Ovary (tissue), 9 donors: ENCODE measurements around the gene UBR3. TPM values are rescaled to one million over a fixed set of nuclear protein-coding genes. Genes with fewer than 3 reads are reported as not detected.

Experiments
- DNase-seq, 5 donors: peaks; one replicate each; pipeline ENCODE4 v3.0.0-alpha.2; 2019 to 2020
- H3K27ac ChIP-seq, 2 donors: fragments of 200-600 bp; one replicate each; pipeline versions ENCODE4 v1.5.1 to v1.8.0; 2019 to 2022
- H3K27me3 ChIP-seq: fragments of 200-600 bp; one replicate; pipeline ENCODE4 v1.8.0; 2022
- H3K36me3 ChIP-seq: fragments of 200-600 bp; sonication (generic); one replicate; pipeline ENCODE4 v1.5.1; 2019
- H3K4me1 ChIP-seq: one replicate; pipeline ENCODE4 v1.8.1; 2013; ENCODE audit warnings: mild to moderate bottlenecking, moderate library complexity; ENCODE audit not compliant: insufficient read depth
- H3K4me3 ChIP-seq: fragments of 200-600 bp; sonication (generic); one replicate; pipeline ENCODE4 v1.5.1; 2017
- H3K9me3 ChIP-seq, 2 donors: fragments of 200-600 bp in 1 of 2; sonication (generic) in 1 of 2; one replicate each; pipeline versions ENCODE4 v1.5.1 to v1.8.1; 2013 to 2019; ENCODE audit warnings: mild to moderate bottlenecking in 1 of 2, moderate library complexity in 1 of 2
- EP300 ChIP-seq: sonication (generic); formaldehyde crosslinking; IDR thresholded peaks from one replicate; pipeline ENCODE4 v1.6.1; 2017; ENCODE audit warnings: antibody characterized with exemption
- POLR2A ChIP-seq: fragments of 450-650 bp; IDR thresholded peaks from one replicate; pipeline ENCODE4 v1.6.1; 2017; ENCODE audit warnings: antibody characterized with exemption, mild to moderate bottlenecking, moderate library complexity
- WGBS, 3 donors: extraction: QIAGEN DNeasy Blood & Tissue Kit in 1 of 3; methylation state at CpG; one replicate each; pipeline versions ENCODE4 v1.1.5 to v1.1.7; 2013 to 2017; 5-methylcytosine and 5-hydroxymethylcytosine counted together
- intact Hi-C, 4 donors: fragments of 100-400 bp; cut with DNase I; formaldehyde crosslinking; loops; one replicate each; pipeline versions ENCODE4 v1.11.0 to v1.15.1; 2022 to 2023
- polyA plus RNA-seq, 2 donors: library from polyadenylated mRNA; stranded (reverse); fragments of 200-250 nt in 1 of 2; fragments of 350-450 nt in 1 of 2; fragmentation: Illumina TruSeq in 1 of 2; extraction: RNeasy Lipid Tissue Mini Kit (QIAGEN cat#74804) in 1 of 2; gene quantifications; one replicate each; pipeline ENCODE4 v1.2.3, GENCODE V29; 2013 to 2014
- total RNA-seq, 7 donors: library from RNA; depleted of rRNA in 2 of 7; stranded (reverse); fragments of >200 nt in 2 of 7; fragmentation: NEBNext Ultra II Directional in 3 of 7; extraction: Animal tissue kit (Norgen Biotek cat#: 25700) in 3 of 7; gene quantifications; one replicate each; pipeline versions ENCODE4 v1.1.0 to v1.2.4, GENCODE V29; 2016 to 2023
- TF ChIP-seq, protein P1 (sequence below), 3 donors: fragments of 450-650 bp in 2 of 3; fragments of 200-600 bp in 1 of 3; IDR thresholded peaks; one replicate each; pipeline versions ENCODE4 v1.5.1 to v1.8.0; 2016 to 2022; ENCODE audit warnings: antibody characterized with exemption in 3 of 3, mild to moderate bottlenecking in 1 of 3
- donor health status: DM: no; HTN: no; CAD: no; lungs with moderate emphysema.
- donor health status: DM: no; HTN: no; CAD: no.
- donor health status: Bipolar disorder and iron deficiency.
- donor health status: DM: yes; HTN: yes; CAD: no.
- donor health status: DM: no; HTN: no; CAD: no.
- donor health status: DM: yes; HTN: yes; CAD: no.

UBR3 gene
- total and polyA plus RNA-seq, 9 donors, result 13.6 to 63.4 (median 45.1) TPM

DNA sequence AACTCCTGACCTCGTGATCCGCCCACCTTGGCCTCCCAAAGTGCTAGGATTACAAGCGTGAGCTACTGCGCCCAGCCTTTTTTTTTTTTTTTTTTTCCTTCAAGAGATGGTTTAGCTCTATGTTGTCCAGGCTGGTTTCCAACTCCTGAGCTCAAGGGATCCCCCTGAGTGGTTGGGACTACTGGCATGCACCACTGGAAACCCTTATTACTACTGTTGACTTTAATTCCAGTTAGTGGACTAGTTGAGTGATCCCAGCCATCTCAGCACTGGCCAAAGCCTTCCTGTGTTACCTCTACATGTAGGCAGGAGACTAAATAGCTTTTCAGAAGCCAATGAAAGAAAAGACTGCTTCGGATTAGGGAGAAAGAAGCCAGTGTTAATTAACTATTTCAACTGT is 36.7 kb upstream of the UBR3 start:
- Histone ChIP-seq H3K27ac (no peak overlapping the region), H3K4me3 (no peak overlapping the region), H3K9me3 (no peaks in the 10 kb centered on the region), H3K36me3 (no peaks in the 10 kb centered on the region), H3K27me3 (no peaks in the 10 kb centered on the region), H3K4me1 (no peaks in the 10 kb centered on the region)
- intact Hi-C loops, result no loop called here
- no peak for DNase-seq
- TF ChIP-seq, protein P1, sequence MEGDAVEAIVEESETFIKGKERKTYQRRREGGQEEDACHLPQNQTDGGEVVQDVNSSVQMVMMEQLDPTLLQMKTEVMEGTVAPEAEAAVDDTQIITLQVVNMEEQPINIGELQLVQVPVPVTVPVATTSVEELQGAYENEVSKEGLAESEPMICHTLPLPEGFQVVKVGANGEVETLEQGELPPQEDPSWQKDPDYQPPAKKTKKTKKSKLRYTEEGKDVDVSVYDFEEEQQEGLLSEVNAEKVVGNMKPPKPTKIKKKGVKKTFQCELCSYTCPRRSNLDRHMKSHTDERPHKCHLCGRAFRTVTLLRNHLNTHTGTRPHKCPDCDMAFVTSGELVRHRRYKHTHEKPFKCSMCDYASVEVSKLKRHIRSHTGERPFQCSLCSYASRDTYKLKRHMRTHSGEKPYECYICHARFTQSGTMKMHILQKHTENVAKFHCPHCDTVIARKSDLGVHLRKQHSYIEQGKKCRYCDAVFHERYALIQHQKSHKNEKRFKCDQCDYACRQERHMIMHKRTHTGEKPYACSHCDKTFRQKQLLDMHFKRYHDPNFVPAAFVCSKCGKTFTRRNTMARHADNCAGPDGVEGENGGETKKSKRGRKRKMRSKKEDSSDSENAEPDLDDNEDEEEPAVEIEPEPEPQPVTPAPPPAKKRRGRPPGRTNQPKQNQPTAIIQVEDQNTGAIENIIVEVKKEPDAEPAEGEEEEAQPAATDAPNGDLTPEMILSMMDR (IDR thresholded peaks at IDR 0.05), result no peak
- TF ChIP-seq POLR2A (no peak), EP300 (no peak)
- WGBS, 3 donors, result 71 to 88% (median 85%) methylated on average over 5 of the region's 5 CpGs

DNA sequence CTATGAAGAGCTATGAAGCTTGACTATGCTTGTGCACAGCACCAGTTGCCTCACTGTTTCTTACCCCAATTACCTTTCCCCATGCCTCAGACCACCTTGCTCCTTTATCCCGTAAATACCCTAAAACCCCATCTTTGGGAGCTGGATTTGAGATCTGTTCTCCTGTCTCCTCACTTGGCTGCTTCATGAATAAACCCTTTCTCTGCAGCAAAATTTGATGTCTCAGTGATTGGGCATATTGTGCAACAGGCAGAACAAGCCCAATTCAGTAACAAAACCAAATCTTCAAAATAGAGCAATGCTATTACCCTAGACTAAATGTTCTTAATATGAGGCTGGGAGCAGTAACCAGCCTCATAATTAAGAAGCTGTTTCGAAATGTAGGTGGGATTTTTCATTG is 32.1 kb upstream of the UBR3 start:
- Histone ChIP-seq H3K27me3 (no peaks in the 10 kb centered on the region), H3K9me3 (no peaks in the 10 kb centered on the region), H3K36me3 (no peaks in the 10 kb centered on the region), H3K4me3 (no peak overlapping the region), H3K4me1 (peaks cover under 1% of the 10 kb centered on the region), H3K27ac (no peak overlapping the region)
- TF ChIP-seq POLR2A, result no peak
- no peak for TF ChIP-seq EP300
- intact Hi-C loops, result no loop called here
- WGBS, 3 donors, result 65 to 95% (median 71%) methylated on average over 2 of the region's 2 CpGs
- no peak for DNase-seq

DNA sequence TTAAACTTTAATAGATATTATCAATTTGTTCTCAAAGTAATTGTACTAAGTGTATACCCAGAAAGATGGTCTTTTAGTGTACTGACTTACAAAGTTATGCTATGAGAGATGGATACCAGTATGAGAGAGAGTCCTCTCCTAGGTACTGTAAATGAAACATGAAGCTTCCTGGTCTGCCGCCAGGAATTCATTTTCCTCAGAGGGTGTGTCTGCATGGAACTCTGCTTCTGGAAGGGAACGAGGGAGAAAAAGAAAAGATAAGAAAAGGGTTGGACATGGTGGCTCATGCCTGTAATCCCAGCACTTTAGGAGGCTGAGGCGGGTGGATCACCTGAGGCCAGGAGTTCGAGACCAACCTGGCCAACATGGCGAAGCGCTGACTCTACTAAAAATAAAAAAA is 30.8 kb upstream of the UBR3 start:
- WGBS, 3 donors, result 80 to 81% (median 81%) methylated on average over 6 of the region's 6 CpGs
- DNase-seq, result no peak

DNA sequence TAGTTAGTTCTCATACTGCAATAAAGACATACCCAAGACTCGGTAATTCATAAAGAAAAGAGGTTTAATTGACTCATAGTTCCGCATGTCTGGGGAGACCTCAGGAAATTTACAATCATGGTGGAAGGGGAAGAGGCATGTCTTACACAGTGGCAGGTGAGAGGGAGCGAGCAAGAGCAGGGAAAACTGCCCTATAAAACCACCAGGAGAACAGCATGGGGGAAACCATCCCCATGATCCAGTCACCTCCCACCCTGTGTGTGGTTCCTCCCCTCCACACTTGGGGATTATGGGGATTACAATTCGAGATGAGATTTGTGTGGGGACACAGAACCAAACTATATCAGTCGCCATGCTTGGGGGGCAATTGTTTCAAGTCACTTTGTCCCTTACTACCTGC is 29.7 kb upstream of the UBR3 start:
- intact Hi-C loops, result no loop called here
- 87 to 88% (median 88%) methylated on average over 5 of the region's 5 CpGs for WGBS, 3 donors
- H3K4me3 ChIP-seq, result no peak overlapping the region

More for the DNA sequence above, 30.8 kb upstream of the UBR3 start:
- Histone ChIP-seq H3K4me1 (peaks cover 2% of the 10 kb centered on the region), H3K27ac (no peak overlapping the region), H3K36me3 (no peaks in the 10 kb centered on the region), H3K27me3 (no peaks in the 10 kb centered on the region), H3K9me3 (no peaks in the 10 kb centered on the region), H3K4me3 (no peak overlapping the region)
- intact Hi-C loops, result no loop called here
- TF ChIP-seq POLR2A (no peak), EP300 (no peak)
- TF ChIP-seq, protein P1 (IDR thresholded peaks at IDR 0.05), result no peak

DNA sequence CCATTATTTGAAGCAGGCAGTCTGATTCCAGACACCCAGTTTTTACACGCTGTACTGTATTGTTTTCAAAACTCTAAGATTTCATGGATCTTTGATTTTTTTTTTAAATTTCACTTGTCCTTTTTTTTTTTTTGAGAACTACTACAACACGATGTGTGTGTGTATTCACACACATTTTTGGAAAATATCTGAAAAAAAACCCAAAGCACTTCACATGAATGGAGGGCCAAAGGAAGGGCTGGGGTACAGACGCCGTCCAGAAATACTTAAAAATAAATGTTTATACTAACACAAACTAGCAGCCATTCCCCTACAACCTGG is 28.9 kb upstream of the UBR3 start:
- intact Hi-C loops, result no loop called here
- peak overlapping the region; percentile 23 to 80 for H3K27ac ChIP-seq
- WGBS, 3 donors, result 2 to 3% (median 2%) methylated on average over 4 of the region's 4 CpGs

More for the DNA sequence above, 29.7 kb upstream of the UBR3 start:
- no peaks in the 10 kb centered on the region for H3K9me3 ChIP-seq
- no peaks in the 10 kb centered on the region for H3K36me3 ChIP-seq
- peaks cover 2% of the 10 kb centered on the region for H3K4me1 ChIP-seq
- H3K27me3 ChIP-seq, result no peaks in the 10 kb centered on the region
- H3K27ac ChIP-seq, result no peak overlapping the region
- TF ChIP-seq, protein P1 (IDR thresholded peaks at IDR 0.05), result no peak
- TF ChIP-seq EP300, result no peak
- no peak for TF ChIP-seq POLR2A
- no peak for DNase-seq

More for the DNA sequence above, 28.9 kb upstream of the UBR3 start:
- no peak for DNase-seq
- peak overlapping the region; percentile 71 for H3K4me3 ChIP-seq
- H3K9me3 ChIP-seq, result no peaks in the 10 kb centered on the region
- no peak for TF ChIP-seq EP300
- TF ChIP-seq POLR2A, result no peak
- TF ChIP-seq, protein P1 (IDR thresholded peaks at IDR 0.05), result no peak
- no peaks in the 10 kb centered on the region for H3K36me3 ChIP-seq
- H3K4me1 ChIP-seq, result peaks cover 2% of the 10 kb centered on the region
- no peaks in the 10 kb centered on the region for H3K27me3 ChIP-seq
